ENCODE measurements around the gene EXOSC7.
"Not testable (repeated sequence)": the region's sequence is repeated elsewhere in the genome, so short reads cannot be mapped to it uniquely, and the experiment has no call there.

EXOSC7 gene

GRCh38 chr3:45026038-45026437 is 50.0 kb downstream of the EXOSC7 start, which contains the start of gene CLEC3B:
Gene CLEC3B (plus strand): TSS chr3:45026303. CDS start chr3:45026363, 60 bp downstream.
- DNase-seq = no peak

DNA sequence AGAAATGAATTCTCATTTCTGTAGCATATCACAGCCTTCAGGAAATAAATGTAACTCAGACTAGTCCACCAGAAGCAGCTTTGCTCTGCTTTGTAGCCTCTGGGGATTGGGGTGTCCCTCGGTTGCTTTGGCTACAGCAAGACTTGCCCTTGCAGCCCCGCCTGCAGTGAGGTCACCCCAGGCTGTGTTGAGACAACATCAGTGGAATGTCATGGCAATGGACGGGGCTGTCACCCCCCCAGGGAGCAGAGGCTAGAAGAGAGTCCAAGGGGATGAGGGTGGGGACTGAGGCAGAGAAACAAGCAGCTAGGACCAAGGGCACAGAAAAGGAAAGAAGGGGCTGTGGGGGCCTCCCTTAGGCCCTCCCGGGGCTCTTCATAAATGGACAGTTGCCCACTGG is 50.9 kb downstream of the EXOSC7 start:
- no peak for DNase-seq

DNA sequence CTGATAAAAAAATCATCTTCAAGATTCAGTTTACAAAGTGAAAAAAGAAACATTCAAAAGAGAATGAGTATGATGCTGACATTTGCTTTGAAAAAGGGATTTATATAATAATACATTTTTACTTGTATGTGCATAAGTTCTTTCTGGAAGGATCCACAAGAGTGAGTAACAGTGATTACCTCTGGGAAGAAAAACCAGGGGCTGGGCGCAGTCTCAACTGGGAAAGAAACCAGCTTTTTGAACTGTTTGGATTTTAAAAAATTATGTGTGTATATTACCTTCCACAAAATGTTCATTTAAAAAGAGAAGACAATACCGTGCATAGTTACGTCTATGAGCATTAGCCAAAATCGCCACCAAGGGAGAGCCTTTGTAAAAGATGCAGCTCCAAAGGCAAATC is 51.4 kb downstream of the EXOSC7 start:
- no peak for DNase-seq

DNA sequence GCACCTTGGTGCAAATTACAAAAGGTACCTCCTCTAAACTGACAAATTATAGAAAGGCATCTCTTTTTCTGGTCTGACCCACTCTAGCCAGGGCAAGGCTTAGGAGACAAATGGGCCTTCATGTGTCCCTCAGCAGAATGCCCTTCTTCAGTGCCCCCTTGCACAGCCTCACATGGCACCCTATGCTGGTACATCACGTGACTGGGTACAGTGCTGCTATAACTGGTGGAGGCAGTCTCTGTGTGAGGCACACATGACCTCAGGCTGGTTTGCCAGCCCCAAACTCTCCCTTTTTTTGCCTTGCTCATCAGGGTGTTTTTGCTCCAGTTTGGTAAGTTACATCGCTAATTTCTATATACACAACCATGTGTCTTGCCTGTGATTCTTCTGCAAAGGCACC is 53.2 kb downstream of the EXOSC7 start:
- no peak for DNase-seq

- DNase-seq = no peak
Measured at GRCh38 chr3:45029661-45030060, 53.6 kb downstream of the EXOSC7 start.

- DNase-seq = no peak
Measured at GRCh38 chr3:45031531-45031930, 55.5 kb downstream of the EXOSC7 start.

DNA sequence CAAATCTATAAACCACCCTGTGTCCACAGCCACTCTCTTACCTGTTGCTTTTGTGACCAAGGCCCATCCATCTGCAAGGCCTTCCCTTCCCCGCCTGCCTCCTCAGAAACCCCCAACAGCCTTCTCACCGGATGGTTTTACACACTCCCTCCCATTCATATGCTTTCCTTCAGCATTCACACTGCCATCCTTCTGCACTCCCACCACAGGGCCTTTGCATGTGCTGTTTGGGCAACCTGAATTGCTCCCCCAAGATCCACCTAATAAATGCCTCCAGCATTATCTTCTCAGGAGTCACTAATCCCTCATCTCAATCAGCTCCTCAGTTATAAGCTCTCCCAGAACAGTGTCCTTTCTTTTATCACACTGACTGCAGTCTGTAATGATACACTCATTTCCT is 56.1 kb downstream of the EXOSC7 start:
- no peak for DNase-seq

DNA sequence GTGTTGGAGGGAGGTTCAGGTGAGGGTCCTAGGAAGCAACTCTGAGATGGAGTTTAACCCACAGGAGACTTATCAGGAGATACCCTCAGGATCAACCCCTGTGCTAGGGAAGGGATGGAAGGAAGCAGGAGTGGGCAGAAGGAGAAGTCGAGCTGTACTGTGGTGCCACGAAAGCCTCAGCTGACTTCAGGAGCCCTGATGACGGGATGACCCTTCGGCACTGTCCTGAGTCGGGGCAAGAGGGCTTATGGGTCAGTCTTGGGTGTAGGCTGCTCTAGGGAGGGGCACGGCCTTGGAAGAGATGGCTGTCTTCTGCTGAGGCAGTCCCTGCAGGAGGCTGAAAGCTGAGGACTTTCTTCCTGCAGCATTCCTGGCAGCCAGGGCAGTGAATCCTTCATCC is 57.7 kb downstream of the EXOSC7 start:
- no peak for DNase-seq

- DNase-seq = no peak
Measured at GRCh38 chr3:45034612-45035252, 58.7 kb downstream of the EXOSC7 start.

- peak; percentile 30 for DNase-seq
Measured at GRCh38 chr3:45035441-45036301, 59.6 kb downstream of the EXOSC7 start.

DNA sequence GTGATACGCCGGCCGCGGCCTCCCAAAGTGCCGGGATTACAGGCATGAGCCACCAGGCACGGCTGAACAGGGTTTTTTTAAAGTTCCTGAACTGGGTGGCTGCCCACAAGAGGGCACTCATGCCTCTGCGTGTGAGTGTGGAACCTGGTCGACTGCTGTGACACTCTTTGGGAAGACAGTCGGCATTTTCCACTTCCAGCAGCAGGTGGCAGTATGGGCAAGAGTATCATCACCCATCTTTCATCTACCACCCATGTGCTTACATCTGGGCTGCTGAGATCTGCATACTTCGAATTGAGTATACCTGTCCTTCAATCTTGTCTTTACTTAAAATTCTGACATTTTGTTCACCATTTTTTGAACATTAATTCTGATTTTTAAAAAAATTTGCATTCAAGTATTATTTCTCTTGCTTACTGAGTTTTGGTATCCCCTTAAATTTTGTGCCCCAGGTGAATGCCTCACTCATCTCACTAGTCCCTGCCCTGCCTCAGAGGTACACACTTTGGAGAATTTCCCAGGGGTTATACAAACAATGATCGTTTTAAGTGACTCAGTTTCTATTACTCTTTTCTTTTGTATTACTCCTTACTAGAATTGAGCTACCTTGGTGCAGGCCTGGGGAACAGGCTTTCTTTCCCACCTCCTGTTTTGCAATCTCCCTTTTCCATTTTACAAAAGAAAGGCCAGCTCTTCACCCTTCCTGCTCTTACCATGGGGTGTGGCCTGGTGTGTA is 61.8 kb downstream of the EXOSC7 start:
- DNase-seq = peak; percentile 93

GRCh38 chr3:45041666-45042065 is 65.6 kb downstream of the EXOSC7 start:
- DNase-seq = no peak

GRCh38 chr3:45042162-45042561 is 66.1 kb downstream of the EXOSC7 start:
- no peak for DNase-seq

DNA sequence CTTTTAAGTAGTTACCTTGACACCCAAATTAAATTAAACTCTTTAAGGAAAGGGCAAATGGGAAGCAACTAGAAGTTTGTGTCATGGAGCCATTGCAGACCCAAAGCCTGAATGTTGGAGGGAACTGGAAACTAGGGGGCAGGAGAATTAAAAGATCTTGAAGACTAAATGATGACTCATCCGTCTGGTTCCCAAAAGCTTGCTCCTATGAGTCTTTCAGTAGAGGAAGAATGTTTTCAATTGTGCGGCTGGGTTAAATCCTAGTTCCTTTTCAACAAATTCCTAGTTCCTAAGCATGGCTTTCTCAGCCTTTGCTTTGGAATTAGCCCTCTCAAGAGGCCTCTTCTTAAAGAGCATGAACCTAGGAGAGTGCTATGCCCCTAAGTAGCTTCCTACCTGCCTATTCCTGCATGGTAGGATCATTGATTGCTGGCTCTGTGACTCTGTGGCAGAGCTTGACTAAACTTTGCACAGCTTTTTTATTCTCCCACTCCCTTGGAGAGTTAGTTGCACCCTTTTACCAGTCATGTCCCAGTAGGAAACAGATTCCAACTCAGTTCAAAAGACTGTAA is 67.8 kb downstream of the EXOSC7 start:
- no peak for DNase-seq

DNA sequence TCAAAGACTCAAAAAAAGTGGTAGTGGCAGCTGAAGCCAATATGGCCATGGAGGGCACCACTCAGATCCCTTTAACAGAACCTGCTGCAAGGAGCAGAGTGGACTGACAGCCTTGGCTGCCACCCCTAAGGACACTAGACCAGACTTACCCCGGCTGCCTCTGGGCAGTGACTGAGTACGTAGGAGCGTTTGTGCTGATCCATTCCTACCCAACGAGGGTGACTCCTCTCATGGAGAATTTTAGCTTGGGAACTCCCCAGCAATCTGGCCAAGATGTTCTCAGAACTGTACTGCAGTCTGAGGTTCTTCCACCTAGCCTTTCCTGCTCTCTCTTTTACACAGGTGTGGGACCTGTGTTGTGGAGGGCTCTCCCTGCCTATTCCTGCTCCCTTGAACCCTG is 72.2 kb downstream of the EXOSC7 start:
- DNase-seq = no peak

DNA sequence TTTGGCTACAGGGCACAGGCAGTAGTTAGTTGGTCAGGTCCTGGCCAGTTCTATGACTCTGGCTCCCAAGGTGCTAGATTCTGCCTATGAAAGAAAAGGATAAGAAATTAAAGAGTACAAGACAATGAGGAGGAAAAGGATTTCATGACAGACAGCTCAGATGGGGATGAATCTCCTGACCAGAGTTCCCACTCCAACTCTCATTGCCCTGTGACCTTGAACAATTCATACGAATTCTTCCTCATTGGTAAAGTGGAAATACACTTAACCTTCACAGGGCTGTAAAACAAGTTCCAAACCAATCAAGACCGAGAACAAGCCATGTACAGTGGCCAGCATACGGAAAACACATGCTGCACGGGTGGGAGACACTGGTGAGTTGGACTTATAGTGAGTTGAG is 73.8 kb downstream of the EXOSC7 start:
- no peak for DNase-seq

DNA sequence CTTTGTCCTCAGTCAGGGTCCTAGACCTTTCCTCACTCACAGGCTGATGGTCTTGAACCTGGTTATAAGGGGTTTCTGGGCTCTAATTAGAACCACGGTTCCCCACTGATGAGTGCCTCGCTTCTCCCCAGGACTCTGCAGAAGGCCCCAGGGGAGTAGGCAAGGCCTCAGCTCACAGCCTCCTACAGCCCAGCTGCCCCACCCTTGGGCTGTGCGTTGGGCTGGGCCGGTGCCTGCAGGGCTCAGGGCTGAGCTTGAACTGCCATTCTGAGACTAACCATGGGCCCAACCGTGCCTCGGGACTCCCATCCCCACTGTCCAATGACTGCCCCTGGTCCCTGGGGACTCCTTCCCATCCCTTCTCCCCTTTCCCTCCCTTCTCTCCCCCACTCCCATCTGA is 75.6 kb downstream of the EXOSC7 start:
- no peak for DNase-seq

GRCh38 chr3:45053805-45054195 is 77.8 kb downstream of the EXOSC7 start:
- DNase-seq = not testable (repeated sequence)

DNA sequence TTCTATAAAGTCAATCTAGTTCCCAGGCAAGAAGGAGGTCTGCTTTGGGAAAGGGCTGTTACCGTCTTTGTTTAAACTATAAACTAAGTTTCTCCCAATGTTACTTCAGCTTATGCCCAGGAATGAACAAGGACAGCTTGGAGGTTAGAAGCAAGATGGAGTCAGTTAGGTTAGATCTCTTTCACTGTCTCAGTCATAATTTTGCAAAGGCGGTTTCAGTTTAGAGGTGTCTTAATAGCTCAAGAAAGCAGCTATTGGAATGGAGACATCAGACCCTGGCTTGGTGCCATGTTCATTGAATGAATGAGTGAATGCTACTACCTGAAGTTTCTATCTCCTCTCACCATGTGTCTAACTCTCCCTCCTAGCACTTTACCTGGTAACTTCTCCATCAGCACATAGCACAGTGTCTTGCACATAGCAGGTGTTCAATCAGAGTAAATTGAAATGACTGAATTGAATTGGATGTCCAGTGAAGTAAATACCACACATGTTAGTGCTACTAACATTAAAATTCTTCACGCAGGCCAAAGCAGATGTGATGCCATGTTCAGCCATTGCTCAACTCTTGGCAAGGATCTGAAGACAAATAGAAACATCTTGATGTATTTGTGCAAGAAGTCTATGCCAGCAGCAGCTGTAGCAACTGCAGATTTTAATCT is 78.3 kb downstream of the EXOSC7 start:
- no peak for DNase-seq

DNA sequence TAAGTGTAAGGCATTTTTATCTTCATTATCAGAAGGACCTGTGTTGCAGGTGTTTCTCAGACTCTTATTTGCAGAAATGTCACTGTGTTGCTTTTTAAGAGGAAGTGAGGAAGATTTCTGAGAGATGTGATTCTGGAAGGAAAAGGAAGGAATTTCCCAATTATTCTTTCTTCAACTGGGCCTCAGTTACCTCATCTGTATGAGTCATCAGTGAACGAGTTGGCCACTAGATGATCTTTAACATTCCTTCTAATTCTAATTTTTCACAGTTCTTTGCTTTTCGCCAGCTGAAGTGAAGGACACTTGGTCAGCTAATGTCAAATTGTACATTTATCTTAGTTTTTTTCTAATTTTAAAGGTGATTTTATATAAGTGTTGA is 79.0 kb downstream of the EXOSC7 start:
- DNase-seq = no peak

GRCh38 chr3:45055411-45056143 is 79.5 kb downstream of the EXOSC7 start:
- DNase-seq = no peak
